ENCODE results near the gene THAP4. TPM values are rescaled to one million over a fixed set of nuclear protein-coding genes. Genes with fewer than 3 reads are reported as not detected.

THAP4 gene
- total RNA-seq, 2 donors from 2014 or later = 66.6 to 68.0 TPM

- DNase-seq = peak; percentile 40
- TF ChIP-seq CTCF (IDR thresholded peaks at IDR 0.05) = no peak
- Histone ChIP-seq H3K27me3 (no peaks in the 10 kb centered on the region), H3K4me3 (peak overlapping the region; percentile 10), H3K9ac (ENCODE audit: low read depth in 2 of 2, low read length in 2 of 2) (peak overlapping the region; percentile 37 to 48), H3K27ac (no peak overlapping the region), H3K4me1 (no peaks in the 10 kb centered on the region), H3K36me3 (no peaks in the 10 kb centered on the region), H3K9me3 (no peaks in the 10 kb centered on the region)
- intact Hi-C loops (cut with DNase I) = no loop called here
These were observed 20.5 kb downstream of the THAP4 start for GRCh38 chr2:241616168-241617125.

DNA sequence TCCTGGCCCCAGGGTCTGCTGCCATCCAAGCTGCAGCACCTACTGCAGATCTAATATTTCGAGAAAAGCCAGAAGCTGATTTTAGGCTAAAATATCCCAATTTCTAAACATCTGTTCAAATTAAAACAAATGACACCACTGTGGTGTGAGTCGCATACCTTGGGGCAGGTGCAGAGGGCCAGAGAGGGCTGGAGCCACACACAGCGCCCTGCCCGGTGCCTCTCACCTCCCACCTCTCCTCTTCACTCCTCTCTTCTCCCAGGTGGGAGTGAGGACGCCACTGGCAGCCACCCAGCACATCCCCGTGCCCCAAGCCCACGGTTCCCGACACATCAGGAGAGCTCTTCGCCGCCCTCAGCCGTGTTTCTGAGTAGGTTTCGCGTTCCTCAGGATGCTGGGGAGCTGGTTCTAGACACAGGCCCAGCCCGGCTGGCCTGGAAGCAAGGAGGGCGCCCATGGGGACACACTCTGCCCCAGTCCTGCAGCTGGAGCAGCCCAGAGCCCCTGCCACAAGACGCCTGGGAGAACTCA lies 21.4 kb downstream of the THAP4 start:
- H3K27me3 ChIP-seq = no peaks in the 10 kb centered on the region
- DNase-seq = no peak

DNA sequence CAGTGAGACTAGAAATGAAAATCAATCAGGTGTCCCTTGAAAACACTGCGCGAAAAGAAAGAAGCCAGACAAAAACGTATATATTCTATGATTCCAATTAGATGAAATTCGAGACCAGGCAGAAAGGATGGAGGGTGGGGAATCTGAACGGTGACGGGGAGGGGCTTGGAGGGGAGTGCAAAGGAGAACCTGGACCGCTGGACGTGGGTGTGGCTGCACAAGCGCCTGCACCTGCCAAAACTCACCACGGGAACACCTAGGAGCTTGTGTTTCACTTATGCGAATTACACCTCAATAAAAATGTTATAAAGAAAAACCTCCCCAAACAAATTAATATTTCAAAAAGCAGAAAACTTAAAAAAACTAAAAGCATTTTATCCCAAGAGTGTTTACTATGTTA lies 21.9 kb downstream of the THAP4 start:
- DNase-seq = no peak
- Histone ChIP-seq H3K27ac (no peak overlapping the region), H3K9me3 (no peaks in the 10 kb centered on the region), H3K9ac (ENCODE audit: low read depth in 2 of 2, low read length in 2 of 2) (no peak overlapping the region), H3K36me3 (no peaks in the 10 kb centered on the region), H3K4me3 (no peak overlapping the region), H3K27me3 (no peaks in the 10 kb centered on the region), H3K4me1 (no peaks in the 10 kb centered on the region)
- intact Hi-C loops (cut with DNase I) = no loop called here
- no peak for TF ChIP-seq CTCF (IDR thresholded peaks at IDR 0.05)

More for the DNA sequence above, 21.4 kb downstream of the THAP4 start:
- no peaks in the 10 kb centered on the region for H3K4me1 ChIP-seq
- no peaks in the 10 kb centered on the region for H3K9me3 ChIP-seq
- H3K9ac ChIP-seq (ENCODE audit: low read depth in 2 of 2, low read length in 2 of 2) = no peak overlapping the region
- no peak for TF ChIP-seq CTCF (IDR thresholded peaks at IDR 0.05)
- H3K27ac ChIP-seq = no peak overlapping the region
- no peaks in the 10 kb centered on the region for H3K36me3 ChIP-seq
- intact Hi-C loops (cut with DNase I) = no loop called here
- H3K4me3 ChIP-seq = no peak overlapping the region

- no peaks in the 10 kb centered on the region for H3K36me3 ChIP-seq
- H3K9ac ChIP-seq (ENCODE audit: low read depth in 2 of 2, low read length in 2 of 2) = no peak overlapping the region
- intact Hi-C loops (cut with DNase I) = no loop called here
- H3K27me3 ChIP-seq = no peaks in the 10 kb centered on the region
- no peaks in the 10 kb centered on the region for H3K9me3 ChIP-seq
- no peaks in the 10 kb centered on the region for H3K4me1 ChIP-seq
- no peak for TF ChIP-seq CTCF (IDR thresholded peaks at IDR 0.05)
- no peak for DNase-seq
- no peak overlapping the region for H3K4me3 ChIP-seq
- H3K27ac ChIP-seq = no peak overlapping the region
These were observed 23.8 kb downstream of the THAP4 start for GRCh38 chr2:241613017-241613780.

- Histone ChIP-seq H3K27ac (no peak overlapping the region), H3K9me3 (no peaks in the 10 kb centered on the region), H3K9ac (ENCODE audit: low read depth in 2 of 2, low read length in 2 of 2) (no peak overlapping the region), H3K4me3 (no peak overlapping the region), H3K4me1 (no peaks in the 10 kb centered on the region), H3K36me3 (no peaks in the 10 kb centered on the region), H3K27me3 (no peaks in the 10 kb centered on the region)
- intact Hi-C loops (cut with DNase I) = no loop called here
- DNase-seq = no peak
- no peak for TF ChIP-seq CTCF (IDR thresholded peaks at IDR 0.05)
These were observed 24.6 kb downstream of the THAP4 start for GRCh38 chr2:241612156-241613016.
